ENCODE results near the gene OR2C3. TPM values are rescaled to one million over a fixed set of nuclear protein-coding genes. Genes with fewer than 3 reads are reported as not detected.

The OR2C3 gene
- polyA plus RNA-seq, 1 experiment, result not detected

GRCh38 chr1:247538561-247538960, 2.3 kb upstream of the OR2C3 start:
- DNase-seq (ENCODE audit: low read depth, low spot score), result no peak
- CTCF ChIA-PET, result no interaction called here
- POLR2A ChIA-PET, result no interaction called here

GRCh38 chr1:247535402-247535801, 838 bp downstream of the OR2C3 start:
- Histone ChIP-seq H3K27ac (ENCODE audit: low read depth, low read length) (no peak overlapping the region), H3K4me3 (ENCODE audit: low read depth, low read length) (no peak overlapping the region), H3K27me3 (ENCODE audit: control insufficient read depth, insufficient read depth, low read length) (no peaks in the 10 kb centered on the region), H3K9me3 (ENCODE audit: control insufficient read depth, insufficient read depth, low read length) (peaks cover 25% of the 10 kb centered on the region)
- no peak for TF ChIP-seq CTCF (IDR thresholded peaks at IDR 0.05; ENCODE audit: low read depth, low read length)
- ChIA-PET CTCF (no interaction called here), POLR2A (no interaction called here)
- no peak for DNase-seq (ENCODE audit: low read depth, low spot score)

More at GRCh38 chr1:247538561-247538960, 2.3 kb upstream of the OR2C3 start:
- peaks cover 7% of the 10 kb centered on the region; the same call in 1 of the 2 replicates for H3K9me3 ChIP-seq (ENCODE audit: control insufficient read depth, insufficient read depth, low read length)
- no peaks in the 10 kb centered on the region for H3K27me3 ChIP-seq (ENCODE audit: control insufficient read depth, insufficient read depth, low read length)
- TF ChIP-seq CTCF (IDR thresholded peaks at IDR 0.05; ENCODE audit: low read depth, low read length), result no peak
- H3K4me3 ChIP-seq (ENCODE audit: low read depth, low read length), result no peak overlapping the region
- no peak overlapping the region for H3K27ac ChIP-seq (ENCODE audit: low read depth, low read length)

GRCh38 chr1:247531937-247532336, 4.3 kb downstream of the OR2C3 start:
- ChIA-PET CTCF (no interaction called here), POLR2A (no interaction called here)
- Histone ChIP-seq H3K9me3 (ENCODE audit: control insufficient read depth, insufficient read depth, low read length) (peaks cover 20% of the 10 kb centered on the region), H3K27me3 (ENCODE audit: control insufficient read depth, insufficient read depth, low read length) (no peaks in the 10 kb centered on the region), H3K4me3 (ENCODE audit: low read depth, low read length) (no peak overlapping the region), H3K27ac (ENCODE audit: low read depth, low read length) (no peak overlapping the region)
- no peak for DNase-seq (ENCODE audit: low read depth, low spot score)
- TF ChIP-seq CTCF (IDR thresholded peaks at IDR 0.05; ENCODE audit: low read depth, low read length), result no peak

- POLR2A ChIA-PET, result no interaction called here
- CTCF ChIA-PET, result no interaction called here
These were observed 5.5 kb downstream of the OR2C3 start for GRCh38 chr1:247530785-247531184.

GRCh38 chr1:247529771-247530355, 6.4 kb downstream of the OR2C3 start:
- no peak for DNase-seq (ENCODE audit: low read depth, low spot score)

More at GRCh38 chr1:247530785-247531184, 5.5 kb downstream of the OR2C3 start:
- H3K9me3 ChIP-seq (ENCODE audit: control insufficient read depth, insufficient read depth, low read length), result peaks cover 20% of the 10 kb centered on the region
- no peak overlapping the region for H3K27ac ChIP-seq (ENCODE audit: low read depth, low read length)
- H3K27me3 ChIP-seq (ENCODE audit: control insufficient read depth, insufficient read depth, low read length), result no peaks in the 10 kb centered on the region
- no peak for TF ChIP-seq CTCF (IDR thresholded peaks at IDR 0.05; ENCODE audit: low read depth, low read length)
- H3K4me3 ChIP-seq (ENCODE audit: low read depth, low read length), result no peak overlapping the region
- DNase-seq (ENCODE audit: low read depth, low spot score), result no peak

More at GRCh38 chr1:247529771-247530355, 6.4 kb downstream of the OR2C3 start:
- H3K27ac ChIP-seq (ENCODE audit: low read depth, low read length), result no peak overlapping the region
- no peak for TF ChIP-seq CTCF (IDR thresholded peaks at IDR 0.05; ENCODE audit: low read depth, low read length)
- CTCF ChIA-PET, result no interaction called here
- no peak overlapping the region for H3K4me3 ChIP-seq (ENCODE audit: low read depth, low read length)
- POLR2A ChIA-PET, result no interaction called here
- peaks cover 20% of the 10 kb centered on the region for H3K9me3 ChIP-seq (ENCODE audit: control insufficient read depth, insufficient read depth, low read length)
- no peaks in the 10 kb centered on the region for H3K27me3 ChIP-seq (ENCODE audit: control insufficient read depth, insufficient read depth, low read length)

Data from AG04450 (cell line).